HepG2 (cell line): ENCODE measurements around the gene WDFY1. TPM values are rescaled to one million over a fixed set of nuclear protein-coding genes. Genes with fewer than 3 reads are reported as not detected.
A peak's percentile ranks its signal among the peaks of the same experiment; 100 is the strongest.

Source experiments
- ARHGAP35 ChIP-seq: sonication (generic); formaldehyde crosslinking; IDR thresholded peaks from 2 replicates; pipeline ENCODE4 v1.9.0; 2022; ENCODE audit warnings: mild to moderate bottlenecking, inconsistent platforms, moderate library complexity, missing genetic modification reagents, borderline replicate concordance
- BCL6 ChIP-seq: IDR thresholded peaks from 2 replicates; pipeline ENCODE4 v1.6.1; 2016; ENCODE audit warnings: missing genetic modification reagents, missing compliant biosample characterization
- KMT2A ChIP-seq: sonication (generic); formaldehyde crosslinking; IDR thresholded peaks from 2 replicates; pipeline ENCODE4 v1.4.0; 2020; ENCODE audit warnings: missing genetic modification reagents
- MEF2D ChIP-seq: sonication (generic); formaldehyde crosslinking; IDR thresholded peaks from 2 replicates; pipeline ENCODE4 v1.5.1; 2020; ENCODE audit warnings: mild to moderate bottlenecking, missing genetic modification reagents
- MTF2 ChIP-seq: sonication (generic); formaldehyde crosslinking; IDR thresholded peaks from 2 replicates; pipeline ENCODE4 v1.5.0; 2020; ENCODE audit warnings: missing genetic modification reagents, borderline replicate concordance
- RBAK ChIP-seq: sonication (generic); formaldehyde crosslinking; IDR thresholded peaks from 2 replicates; pipeline ENCODE4 v1.5.1; 2020; ENCODE audit warnings: mild to moderate bottlenecking, missing genetic modification reagents
- RFXANK ChIP-seq: IDR thresholded peaks from 2 replicates; pipeline ENCODE4 v1.6.1; 2016
- YEATS2 ChIP-seq: sonication (generic); formaldehyde crosslinking; IDR thresholded peaks from 2 replicates; pipeline ENCODE4 v1.4.0; 2020; ENCODE audit warnings: missing genetic modification reagents, borderline replicate concordance
- ZFAT ChIP-seq: sonication (generic); formaldehyde crosslinking; conservative IDR thresholded peaks from 2 replicates; pipeline ENCODE4 v1.8.1; 2023; ENCODE audit warnings: missing genetic modification reagents, inconsistent platforms
- ZFP37 ChIP-seq: sonication (generic); formaldehyde crosslinking; IDR thresholded peaks from 2 replicates; pipeline ENCODE4 v1.4.0; 2020; ENCODE audit warnings: missing genetic modification reagents, borderline replicate concordance
- ZNF549 ChIP-seq: sonication (generic); formaldehyde crosslinking; IDR thresholded peaks from 2 replicates; pipeline ENCODE4 v1.5.0; 2020; ENCODE audit warnings: missing genetic modification reagents
- ZNF841 ChIP-seq: sonication (generic); formaldehyde crosslinking; IDR thresholded peaks from 2 replicates; pipeline ENCODE4 v1.8.1; 2023; ENCODE audit warnings: missing genetic modification reagents, borderline replicate concordance
- polyA plus RNA-seq, 8 experiments: library from polyadenylated mRNA; depleted of rRNA in 3 of 8; stranded (reverse) in 7 of 8; unstranded in 1 of 8; fragments of >200 nt; fragmentation: Illumina TruSeq in 4 of 8; extraction: Trizol in 4 of 8; gene quantifications; 2 replicates each; pipeline versions ENCODE4 v1.2.1 to v1.2.3, GENCODE V29; 2011 to 2016; ENCODE audit warnings: low read depth in 4 of 8, missing spikeins in 1 of 8, mixed read lengths in 1 of 8; ENCODE audit not compliant: insufficient read depth in 1 of 8
- total RNA-seq, 5 experiments: library from RNA; depleted of rRNA; stranded (reverse); fragments of >200 nt; fragmentation: Illumina TruSeq; extraction: Trizol; gene quantifications; 2 replicates each; pipeline ENCODE4 v1.2.3, GENCODE V29; 2016; ENCODE audit warnings: low read depth in 1 of 5
- TF ChIP-seq, protein P1 (sequence below): sonication (generic); formaldehyde crosslinking; IDR thresholded peaks from 2 replicates; pipeline ENCODE4 v1.9.0; 2021; ENCODE audit warnings: missing genetic modification reagents, borderline replicate concordance
- TF ChIP-seq, protein P2 (sequence below): sonication (generic); formaldehyde crosslinking; IDR thresholded peaks from 2 replicates; pipeline ENCODE4 v1.9.0; 2021; ENCODE audit warnings: missing genetic modification reagents, borderline replicate concordance
- TF ChIP-seq, protein P3 (sequence below): IDR thresholded peaks from 2 replicates; pipeline ENCODE4 v1.6.1; 2016; ENCODE audit warnings: low read depth
- TF ChIP-seq, protein P4 (sequence below), 2 experiments: fragments of 450-650 bp in 1 of 2; sonication (generic) in 1 of 2; formaldehyde crosslinking; IDR thresholded peaks; 2 replicates each; pipeline versions ENCODE4 v1.5.0 to v1.8.0; 2020 to 2022; ENCODE audit warnings: mild to moderate bottlenecking in 1 of 2, missing genetic modification reagents in 1 of 2

Gene WDFY1
- total and polyA plus RNA-seq, 2 of the 13 experiments (the other 11 are each of a cell fraction or from before 2014, with no cell fraction given), result 77.0 to 78.4 TPM

DNA sequence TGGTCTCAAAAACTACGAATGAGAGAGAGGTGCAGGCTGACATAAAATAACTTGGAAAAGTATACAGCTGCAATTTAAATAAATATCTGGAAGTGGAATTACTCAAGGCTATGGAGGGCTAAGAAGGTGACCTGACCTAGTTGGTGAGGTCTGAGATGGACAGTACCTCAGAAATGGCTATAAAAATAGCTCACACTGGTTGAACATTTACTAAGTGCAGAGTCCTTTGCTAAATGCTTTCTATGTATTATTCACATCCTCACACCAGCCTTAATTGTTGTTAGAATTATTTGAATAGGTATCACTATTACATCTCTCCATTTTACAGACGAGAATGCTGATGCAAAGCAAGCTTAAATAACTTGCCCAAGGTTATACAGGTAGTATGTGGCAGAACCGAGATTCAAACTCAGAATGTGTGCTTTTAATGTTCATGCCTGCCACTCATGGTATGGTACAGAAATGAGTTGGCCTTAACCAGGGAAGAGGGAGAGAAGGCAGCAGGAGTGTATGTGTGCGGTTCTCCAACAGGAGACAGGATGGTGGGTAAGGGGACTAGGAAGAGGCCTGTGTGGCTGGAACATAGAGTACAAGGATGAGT is 49.5 kb upstream of the WDFY1 start (continued):
- TF ChIP-seq, protein P1, sequence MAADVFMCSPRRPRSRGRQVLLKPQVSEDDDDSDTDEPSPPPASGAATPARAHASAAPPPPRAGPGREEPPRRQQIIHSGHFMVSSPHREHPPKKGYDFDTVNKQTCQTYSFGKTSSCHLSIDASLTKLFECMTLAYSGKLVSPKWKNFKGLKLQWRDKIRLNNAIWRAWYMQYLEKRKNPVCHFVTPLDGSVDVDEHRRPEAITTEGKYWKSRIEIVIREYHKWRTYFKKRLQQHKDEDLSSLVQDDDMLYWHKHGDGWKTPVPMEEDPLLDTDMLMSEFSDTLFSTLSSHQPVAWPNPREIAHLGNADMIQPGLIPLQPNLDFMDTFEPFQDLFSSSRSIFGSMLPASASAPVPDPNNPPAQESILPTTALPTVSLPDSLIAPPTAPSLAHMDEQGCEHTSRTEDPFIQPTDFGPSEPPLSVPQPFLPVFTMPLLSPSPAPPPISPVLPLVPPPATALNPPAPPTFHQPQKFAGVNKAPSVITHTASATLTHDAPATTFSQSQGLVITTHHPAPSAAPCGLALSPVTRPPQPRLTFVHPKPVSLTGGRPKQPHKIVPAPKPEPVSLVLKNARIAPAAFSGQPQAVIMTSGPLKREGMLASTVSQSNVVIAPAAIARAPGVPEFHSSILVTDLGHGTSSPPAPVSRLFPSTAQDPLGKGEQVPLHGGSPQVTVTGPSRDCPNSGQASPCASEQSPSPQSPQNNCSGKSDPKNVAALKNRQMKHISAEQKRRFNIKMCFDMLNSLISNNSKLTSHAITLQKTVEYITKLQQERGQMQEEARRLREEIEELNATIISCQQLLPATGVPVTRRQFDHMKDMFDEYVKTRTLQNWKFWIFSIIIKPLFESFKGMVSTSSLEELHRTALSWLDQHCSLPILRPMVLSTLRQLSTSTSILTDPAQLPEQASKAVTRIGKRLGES, result no peak
- TF ChIP-seq MTF2 (CRISPR knock-in tag), result no peak
- TF ChIP-seq, protein P2, sequence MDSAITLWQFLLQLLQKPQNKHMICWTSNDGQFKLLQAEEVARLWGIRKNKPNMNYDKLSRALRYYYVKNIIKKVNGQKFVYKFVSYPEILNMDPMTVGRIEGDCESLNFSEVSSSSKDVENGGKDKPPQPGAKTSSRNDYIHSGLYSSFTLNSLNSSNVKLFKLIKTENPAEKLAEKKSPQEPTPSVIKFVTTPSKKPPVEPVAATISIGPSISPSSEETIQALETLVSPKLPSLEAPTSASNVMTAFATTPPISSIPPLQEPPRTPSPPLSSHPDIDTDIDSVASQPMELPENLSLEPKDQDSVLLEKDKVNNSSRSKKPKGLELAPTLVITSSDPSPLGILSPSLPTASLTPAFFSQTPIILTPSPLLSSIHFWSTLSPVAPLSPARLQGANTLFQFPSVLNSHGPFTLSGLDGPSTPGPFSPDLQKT (CRISPR knock-in tag), result no peak
- no peak for TF ChIP-seq ZFAT (CRISPR knock-in tag)
- TF ChIP-seq KMT2A, result no peak
- TF ChIP-seq ARHGAP35 (CRISPR knock-in tag), result no peak
- no peak for TF ChIP-seq ZNF549 (CRISPR knock-in tag)
- TF ChIP-seq RBAK (CRISPR knock-in tag), result no peak
- TF ChIP-seq, protein P3, sequence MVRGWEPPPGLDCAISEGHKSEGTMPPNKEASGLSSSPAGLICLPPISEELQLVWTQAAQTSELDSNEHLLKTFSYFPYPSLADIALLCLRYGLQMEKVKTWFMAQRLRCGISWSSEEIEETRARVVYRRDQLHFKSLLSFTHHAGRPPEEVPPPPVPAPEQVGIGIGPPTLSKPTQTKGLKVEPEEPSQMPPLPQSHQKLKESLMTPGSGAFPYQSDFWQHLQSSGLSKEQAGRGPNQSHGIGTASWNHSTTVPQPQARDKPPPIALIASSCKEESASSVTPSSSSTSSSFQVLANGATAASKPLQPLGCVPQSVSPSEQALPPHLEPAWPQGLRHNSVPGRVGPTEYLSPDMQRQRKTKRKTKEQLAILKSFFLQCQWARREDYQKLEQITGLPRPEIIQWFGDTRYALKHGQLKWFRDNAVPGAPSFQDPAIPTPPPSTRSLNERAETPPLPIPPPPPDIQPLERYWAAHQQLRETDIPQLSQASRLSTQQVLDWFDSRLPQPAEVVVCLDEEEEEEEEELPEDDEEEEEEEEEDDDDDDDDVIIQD (CRISPR knock-in tag), result 0 out of 2 replicates have a peak, but pooled peaks have one; percentile 12
- TF ChIP-seq, protein P4, sequence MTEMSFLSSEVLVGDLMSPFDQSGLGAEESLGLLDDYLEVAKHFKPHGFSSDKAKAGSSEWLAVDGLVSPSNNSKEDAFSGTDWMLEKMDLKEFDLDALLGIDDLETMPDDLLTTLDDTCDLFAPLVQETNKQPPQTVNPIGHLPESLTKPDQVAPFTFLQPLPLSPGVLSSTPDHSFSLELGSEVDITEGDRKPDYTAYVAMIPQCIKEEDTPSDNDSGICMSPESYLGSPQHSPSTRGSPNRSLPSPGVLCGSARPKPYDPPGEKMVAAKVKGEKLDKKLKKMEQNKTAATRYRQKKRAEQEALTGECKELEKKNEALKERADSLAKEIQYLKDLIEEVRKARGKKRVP (CRISPR knock-in tag; IDR thresholded peaks at IDR 0.05), result peak in 1 of 2 experiments; percentile 2; a peak in 1 of 4 replicates
- no peak for TF ChIP-seq RFXANK (CRISPR knock-in tag)
- peak; percentile 44; the same call in 1 of the 2 replicates for TF ChIP-seq MEF2D (CRISPR knock-in tag)
- TF ChIP-seq BCL6 (CRISPR knock-in tag), result peak; percentile 61
- TF ChIP-seq YEATS2 (CRISPR knock-in tag), result no peak
- TF ChIP-seq ZNF841 (CRISPR knock-in tag), result no peak
- TF ChIP-seq ZFP37, result no peak
